DMS 273 (cell line): Measurements from ENCODE around the gene CTRL.

Experiments
- DNase-seq: peaks from one replicate; lab custom pipeline; 2025; ENCODE audit not compliant: unreplicated experiment; lab: John Stamatoyannopoulos, UW

Gene CTRL

DNA sequence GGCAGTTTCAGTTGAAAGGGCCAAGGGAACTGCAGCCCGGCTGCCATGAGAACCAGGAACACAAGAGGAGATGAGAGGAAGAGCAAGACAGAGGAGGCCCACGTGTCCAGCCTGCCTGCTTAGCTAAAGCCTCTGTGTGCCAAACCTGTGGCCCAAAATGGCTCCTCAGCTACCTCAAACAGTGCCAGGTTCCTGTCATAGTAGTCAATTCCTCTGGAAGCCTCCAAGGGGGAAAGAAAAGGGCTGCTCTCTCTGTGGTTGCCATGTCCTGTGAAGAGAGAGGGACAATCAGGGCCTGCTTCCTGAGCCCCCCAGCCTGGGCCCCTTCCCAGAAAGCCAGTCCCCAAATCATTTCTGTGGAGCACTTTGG, 31.6 kb upstream of the CTRL start:
- DNase-seq = no peak

DNA sequence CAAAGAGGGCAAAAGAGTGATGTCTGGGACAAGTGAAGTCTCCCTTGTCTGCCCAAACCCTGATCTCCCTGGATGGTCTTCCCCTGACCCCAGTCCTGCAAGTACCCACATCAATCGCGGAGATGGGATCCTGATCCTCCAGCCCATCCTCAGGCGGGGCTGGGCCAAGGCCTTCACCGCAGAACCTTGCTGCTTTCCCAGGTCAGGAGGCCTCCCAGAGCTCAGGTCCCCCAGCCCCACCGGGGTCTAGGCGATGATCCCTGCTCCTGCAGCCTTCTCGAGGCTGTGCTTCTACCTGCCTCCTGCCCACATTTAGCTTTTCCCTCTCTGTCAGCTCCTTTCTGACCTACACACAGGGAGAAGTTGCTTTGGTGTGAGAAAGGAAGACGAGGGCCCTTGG, 30.5 kb upstream of the CTRL start:
- no peak for DNase-seq

DNA sequence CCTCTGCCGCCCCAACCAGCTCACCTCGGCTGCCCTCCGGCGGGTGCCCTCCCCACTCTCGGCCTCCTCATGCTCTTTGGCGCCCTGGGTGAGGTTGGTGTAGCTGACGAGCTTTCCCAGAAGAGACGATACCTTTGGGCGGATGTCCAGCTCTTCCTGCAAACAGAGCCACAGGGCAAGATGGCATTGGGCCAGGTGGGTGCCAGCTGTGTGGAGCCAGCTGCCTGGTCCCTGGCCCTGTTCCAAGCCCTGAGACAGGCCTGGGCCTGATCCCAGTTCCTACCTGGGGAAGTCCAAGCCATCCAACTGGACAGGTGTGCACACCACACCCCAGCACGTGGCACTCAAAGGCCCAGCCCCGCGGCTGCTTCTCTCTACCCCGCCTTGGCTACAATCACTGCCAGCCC, 29.9 kb upstream of the CTRL start:
- DNase-seq = peak; percentile 86

DNA sequence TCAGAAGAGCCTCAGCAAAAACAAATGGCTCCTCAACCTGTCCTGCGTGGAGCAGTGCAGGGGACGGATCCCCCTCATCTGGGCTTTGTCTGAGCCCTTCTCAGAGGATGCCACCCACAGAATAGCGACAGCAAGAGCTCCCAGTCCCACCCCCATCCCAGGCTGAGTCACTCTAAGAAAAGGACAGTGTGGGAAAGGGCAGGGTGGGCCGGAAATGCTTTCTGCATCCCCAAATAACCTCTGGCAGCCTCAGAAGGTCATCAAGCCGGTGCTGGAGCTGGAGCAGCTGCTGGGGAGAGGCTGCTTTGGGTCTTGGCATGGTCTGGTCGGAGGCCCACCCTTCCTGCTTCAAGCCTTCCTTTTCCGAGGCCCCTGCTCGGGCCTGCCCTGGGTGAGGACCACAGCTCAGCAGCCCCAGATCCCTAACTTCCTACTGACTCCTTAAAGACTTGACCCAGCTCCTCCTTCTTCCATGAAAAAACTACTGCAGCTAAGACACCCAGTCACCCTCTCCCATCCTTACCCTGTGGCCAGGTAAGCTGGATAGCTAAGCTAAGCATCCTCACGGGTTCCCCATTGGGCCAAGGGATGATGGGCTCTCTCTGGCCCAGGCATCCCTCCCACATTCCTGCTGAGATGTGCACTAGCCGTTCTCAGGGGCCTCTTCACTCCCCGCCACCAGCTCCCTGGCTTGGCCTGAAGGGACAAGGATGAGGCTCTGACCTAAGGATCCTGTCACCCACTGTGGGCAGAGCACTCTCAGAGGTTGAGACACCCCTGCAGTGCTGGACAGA, 28.1 kb upstream of the CTRL start:
- no peak for DNase-seq

DNA sequence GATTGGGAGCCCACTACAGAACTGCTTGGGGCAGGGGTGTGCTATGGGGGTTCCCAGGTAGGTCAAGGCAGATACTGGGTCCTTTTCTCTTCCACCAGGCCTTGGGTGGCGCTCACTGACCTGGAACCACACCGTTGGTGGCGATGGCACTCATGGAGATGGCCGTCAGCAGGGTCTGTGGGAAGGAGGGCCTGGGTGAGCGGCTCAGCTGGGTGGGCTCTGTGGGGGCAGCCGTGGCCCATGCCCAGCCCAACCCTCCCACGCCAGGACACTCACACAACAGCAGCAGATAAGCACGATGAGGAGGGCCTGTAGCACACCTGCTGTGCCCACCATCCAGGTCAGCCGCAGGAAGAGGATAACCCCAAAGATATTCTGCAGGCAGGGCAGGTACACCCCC, 26.0 kb upstream of the CTRL start:
- DNase-seq = no peak

DNA sequence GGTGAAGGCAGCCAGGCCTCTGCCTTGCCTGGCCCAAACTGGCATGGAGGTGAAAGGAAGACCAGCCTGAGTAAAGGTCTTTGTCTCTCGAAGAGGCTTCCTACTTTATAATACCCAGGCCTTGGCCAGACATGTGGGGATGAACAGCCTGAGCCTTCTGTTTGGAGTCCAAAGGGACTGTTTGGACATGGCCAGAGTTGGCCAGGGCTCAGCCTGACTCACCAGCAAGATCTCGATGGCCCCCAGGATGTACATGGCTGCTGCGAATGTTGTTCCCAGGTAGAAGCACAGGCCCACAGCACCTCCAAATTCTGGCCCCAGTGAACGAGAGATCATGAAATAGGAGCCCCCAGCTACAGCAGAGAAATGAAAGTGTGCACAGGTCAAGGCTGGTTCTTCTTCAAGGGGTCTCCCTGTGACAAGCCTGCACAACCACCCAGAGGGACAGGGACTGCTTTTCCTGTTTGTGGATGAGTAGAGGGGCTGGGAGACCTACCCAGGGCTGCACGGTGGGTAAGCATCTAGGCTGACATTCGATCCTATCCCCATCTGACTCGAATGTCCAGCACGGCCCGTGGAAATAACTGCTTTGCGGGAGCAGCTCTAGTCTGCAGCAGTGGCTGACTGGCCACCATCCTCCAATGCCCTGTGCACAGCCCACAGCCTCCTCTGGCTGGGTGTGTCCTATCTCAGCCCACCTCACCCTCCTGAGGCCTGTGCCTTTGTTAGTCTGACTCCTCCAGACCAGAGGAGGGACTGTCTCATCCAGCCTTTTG, 22.9 kb upstream of the CTRL start:
- no peak for DNase-seq

DNA sequence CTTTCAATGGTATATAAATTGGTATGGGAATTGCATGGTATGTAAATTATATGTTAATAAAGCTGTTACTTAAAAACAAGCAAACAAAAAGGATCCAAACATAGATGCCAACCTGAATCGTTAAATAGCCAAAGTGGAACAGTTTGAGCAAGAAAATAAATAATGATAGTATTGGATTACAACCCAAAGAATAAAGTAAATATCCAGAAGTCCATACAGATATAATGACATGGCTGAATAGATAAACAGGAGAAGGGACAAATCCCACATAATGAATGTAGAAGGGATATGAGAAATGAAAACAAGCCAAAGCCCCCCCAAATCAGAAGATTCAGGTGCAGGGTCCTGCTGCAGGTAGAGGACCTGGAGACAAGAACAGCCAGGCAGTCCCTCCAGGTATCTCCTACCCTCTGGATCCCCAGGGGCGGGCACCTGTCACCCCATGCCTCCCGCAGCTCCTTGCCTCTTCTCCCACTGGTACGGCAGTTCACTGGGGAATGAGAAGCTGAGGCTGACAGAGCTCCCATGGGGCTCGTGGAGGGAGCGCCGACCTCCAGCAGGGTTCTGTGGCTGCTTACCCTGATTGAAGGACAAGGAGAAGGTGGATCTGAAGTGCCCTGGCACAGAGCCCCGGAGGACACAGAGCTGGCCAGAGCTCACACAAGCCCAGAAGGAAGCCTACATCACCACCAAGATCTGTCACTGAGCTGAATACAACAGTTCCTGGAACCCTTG, 22.1 kb upstream of the CTRL start:
- DNase-seq = no peak

DNA sequence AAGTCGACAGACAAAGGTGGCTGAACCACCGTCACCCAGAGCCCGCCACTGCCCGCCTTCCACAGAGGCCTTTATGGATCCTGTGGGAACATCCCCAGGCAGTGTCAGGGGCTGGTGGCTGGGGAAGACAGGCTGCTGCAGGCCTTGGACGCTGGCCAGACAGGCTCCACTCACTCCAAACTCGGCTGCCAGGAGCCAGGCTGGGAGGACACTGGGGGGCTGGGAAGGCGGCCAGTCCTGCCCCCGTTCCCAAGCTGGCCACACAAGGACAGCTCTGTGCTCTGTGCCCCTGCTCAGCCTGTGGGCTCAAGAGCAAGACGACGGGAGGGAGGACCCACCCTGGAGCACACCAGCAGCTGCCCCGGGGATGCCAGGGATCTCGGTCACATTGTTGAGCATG, 19.8 kb upstream of the CTRL start:
- peak; percentile 49 for DNase-seq

DNA sequence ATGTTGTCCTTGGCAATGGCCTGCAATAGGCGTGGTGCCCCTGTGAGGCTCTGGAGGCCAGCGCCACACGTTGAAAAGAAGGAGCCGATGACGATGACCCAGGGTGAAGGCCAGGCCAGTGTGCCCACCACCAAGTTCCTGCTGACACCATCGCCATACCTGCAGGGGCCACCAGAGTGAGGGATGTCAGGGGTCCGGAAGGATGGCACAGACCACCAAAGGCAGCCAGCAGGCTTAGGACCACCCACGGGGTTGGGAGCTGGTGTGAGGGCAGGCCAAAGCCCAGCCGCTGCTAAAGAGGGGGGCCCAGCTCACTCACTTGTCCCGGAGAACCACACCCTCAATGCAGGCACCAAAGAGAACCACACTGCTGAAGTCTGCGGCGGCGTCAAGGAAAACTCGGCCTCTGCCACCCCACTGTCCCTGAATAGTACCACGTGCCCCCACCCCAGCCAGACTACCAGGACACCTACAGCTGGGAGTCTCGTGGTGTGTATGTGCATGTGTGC, 18.7 kb upstream of the CTRL start:
- DNase-seq = no peak

DNA sequence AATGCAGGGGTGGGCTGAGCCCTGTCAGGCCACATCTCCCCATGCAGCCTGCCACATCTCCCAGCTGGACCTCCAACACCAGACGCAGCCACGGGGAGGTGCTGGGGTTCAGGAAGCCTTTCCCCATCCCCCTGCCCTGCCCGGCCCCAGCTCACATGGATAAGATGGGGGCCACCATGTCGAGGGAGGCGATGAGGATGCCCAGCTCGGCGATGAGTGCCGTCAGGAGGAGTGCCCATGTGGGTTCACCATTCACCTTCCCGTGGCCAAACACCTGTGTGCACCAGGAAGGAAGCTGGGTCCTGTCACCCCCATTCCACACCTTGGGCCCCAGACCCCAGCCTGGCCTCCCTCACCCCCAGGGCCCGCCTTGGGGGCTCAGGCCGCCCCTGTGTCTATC, 18.0 kb upstream of the CTRL start:
- DNase-seq = no peak

DNA sequence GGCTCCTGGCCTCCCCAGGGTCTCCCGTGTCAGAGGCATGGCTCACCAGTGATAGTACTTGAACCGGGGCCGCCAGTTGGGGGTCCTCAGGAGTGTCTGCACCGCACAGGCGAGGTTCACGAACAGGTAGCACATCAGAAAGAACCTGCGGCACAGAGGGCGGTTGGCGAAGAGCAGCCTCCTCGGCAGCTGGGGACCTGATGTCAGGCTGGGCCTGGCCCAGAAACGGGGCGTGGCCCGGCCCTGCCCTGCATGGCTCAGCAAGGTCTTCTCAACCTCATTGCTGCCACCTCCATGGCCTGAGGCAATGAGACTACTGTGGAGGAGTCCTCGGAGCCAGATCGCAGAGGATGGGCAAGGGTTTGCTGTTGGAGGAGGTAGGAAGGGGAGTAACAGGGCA, 16.4 kb upstream of the CTRL start:
- no peak for DNase-seq

DNA sequence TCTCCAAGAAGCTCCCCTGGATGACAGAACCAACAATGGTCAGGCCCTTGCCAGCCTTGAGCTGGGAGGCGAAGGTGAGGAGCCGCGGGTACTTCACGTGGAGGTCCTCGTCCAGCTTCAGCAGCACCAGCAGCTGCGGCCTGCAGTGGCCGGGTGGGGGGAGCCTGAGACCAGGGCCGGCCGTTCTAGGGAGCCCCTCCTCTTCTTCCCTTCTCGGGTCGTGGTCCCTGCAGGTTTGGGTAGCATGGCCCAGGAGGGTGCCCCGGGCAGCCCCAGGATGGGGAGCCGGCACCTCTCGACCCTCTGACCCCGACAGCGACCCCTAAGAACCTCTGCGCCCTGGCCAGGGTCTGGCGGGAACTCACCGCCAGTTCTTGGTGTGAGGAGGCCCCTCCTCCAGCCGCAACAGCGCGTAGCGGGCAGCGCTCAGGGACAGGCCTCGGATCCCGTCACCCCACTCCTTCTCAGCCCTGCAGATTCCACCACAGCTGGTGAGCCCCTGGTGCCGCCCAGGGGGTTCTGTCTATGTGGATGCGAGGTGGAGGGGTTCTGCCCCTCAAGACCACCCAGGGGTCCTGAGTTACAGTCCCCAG, 15.4 kb upstream of the CTRL start:
- DNase-seq = no peak

DNA sequence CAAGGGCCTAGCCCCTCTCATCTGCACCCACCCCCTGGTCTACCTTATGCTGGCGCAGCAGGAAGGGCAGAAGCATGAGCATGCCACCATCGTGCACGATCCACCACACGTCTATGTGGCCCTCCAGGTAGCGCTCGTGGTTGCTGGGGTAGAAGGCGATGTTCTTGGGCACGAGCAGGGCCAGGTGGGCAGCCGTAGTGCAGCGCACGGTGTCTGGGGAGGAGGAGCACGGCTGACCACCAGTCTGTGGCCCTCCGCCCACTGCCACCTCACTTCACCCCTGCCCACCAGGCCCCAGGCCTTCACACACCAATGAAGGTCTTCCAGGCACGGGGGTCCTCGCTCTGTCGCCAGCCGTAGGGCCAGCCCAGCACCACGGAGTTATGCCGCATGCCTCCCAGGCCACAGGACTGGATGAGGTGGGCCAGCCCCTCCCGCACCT, 14.5 kb upstream of the CTRL start:
- DNase-seq = no peak

DNA sequence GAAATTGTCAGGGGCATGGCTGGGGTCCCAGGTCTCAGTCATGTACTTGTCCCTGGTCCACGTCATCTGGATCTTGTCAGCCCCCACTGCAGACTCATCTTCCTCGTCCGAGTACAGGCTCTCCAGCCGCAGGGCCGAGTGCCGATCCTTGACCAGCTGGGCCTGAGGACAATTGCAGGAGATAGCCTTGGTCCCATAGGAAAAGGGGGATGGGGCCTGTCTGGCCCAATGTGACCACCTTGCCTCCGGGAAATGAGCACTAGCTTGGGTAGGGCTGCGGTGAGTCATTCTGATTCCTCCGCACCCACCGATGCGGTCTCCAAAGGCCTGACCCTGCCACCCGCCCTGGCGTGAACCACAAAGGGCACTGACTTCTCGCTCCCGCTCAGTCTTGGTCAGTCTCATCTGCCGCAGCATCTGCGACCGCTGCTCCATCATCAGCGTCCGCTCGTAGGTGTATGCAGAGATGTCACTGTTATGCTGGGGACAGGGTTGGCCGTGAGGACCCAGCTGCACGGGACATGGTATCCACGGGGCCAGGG, 13.8 kb upstream of the CTRL start:
- DNase-seq = no peak

DNA sequence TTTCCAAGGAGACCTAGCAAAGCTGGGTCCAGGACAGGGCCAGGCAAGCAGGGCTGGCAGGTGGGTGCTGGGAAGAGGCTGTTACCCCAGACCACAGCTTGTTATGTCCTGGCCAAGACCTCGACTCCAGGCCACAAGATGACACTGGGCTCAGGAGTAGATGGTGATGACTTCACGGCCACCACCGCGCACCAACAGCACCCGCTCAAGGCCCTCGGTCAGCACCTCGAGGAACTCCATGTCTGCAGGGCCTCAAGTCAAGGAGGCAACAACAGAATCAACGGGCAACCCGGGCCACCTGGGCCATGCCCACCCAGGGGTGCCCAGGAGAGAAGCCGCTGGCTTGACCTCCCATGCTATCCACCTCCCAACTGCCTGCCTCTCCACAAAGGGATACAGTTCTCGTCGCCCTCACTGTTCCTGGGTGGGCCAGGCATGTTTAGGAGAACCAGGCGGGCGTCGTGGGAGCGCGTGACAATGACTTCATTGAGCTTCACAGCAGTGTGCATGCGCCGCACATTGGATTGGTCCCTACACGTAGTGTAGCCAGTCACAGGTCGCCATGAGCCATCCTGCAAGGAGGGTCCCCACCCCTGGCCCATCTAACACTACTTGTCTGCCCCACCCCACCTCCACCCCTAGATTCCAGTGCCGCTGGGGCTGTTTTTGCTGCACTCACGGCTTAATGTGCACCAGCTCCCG, 13.2 kb upstream of the CTRL start:
- DNase-seq = no peak

DNA sequence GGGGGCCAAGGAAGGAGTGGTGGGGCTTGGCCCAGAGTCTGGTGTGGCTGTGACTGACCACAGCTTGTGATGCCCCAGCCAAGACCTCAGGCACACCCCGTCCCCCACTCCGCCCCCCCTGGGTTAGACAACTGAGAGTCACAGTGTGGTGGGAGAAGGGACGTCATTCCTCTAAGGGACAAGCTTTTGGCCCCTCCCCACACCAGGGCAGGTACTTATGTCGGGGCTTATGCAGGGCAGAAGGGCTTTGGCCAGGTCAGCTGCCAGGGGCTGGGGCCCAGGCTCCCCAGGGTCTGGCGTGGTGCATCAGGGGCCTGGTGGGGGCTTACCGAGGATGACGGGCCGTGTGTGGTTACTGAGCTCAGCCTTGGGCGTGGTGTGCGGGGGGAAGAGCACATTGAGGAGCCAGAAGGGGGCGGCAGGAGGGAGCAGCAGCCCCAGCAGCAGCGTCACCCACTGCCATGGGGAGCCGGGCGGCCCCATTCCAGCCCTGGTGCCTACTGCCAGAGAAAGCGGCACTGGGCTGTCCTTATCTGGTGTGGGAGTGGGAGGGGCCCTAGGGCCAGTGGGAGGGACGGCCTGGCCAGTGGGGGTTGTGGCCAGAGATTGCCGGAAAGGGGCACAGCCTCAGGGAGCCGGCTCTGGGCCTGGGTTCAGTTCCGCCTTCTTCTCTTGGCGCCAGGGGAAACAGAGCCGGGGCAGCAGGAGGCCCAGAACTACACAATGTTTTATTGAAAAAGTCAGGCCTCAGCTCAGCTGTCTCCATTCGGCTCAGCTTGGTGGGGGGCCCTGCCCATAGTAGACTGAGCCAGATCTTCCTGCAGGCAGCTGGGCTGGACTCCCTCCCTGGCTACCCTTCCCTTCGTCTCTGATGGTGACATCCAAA, 12.2 kb upstream of the CTRL start, which contains the start of gene LCAT:
Gene LCAT (minus strand): TSS at position 502 of the 886 bp plus-strand sequence. CDS start 19 bp downstream, at position 483.
- peak; percentile 46 for DNase-seq

DNA sequence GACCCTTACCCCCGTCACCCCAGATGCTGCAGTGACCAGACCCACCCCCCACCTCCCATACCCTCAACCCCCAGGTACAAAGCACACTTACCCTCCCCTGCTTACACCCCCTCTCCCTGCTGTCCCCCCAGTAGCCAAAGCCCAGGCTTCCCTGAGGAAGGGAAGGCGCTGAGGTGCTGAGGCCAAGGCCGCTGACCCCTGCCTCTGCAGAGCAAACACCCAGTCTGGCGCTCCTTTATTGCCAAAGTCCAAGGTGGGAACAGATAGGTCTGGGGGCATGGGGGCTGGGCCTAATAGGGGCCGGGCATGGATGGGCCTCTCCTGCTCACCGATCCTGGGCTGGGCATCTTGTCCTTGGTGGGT, 11.6 kb upstream of the CTRL start:
- no peak for DNase-seq

DNA sequence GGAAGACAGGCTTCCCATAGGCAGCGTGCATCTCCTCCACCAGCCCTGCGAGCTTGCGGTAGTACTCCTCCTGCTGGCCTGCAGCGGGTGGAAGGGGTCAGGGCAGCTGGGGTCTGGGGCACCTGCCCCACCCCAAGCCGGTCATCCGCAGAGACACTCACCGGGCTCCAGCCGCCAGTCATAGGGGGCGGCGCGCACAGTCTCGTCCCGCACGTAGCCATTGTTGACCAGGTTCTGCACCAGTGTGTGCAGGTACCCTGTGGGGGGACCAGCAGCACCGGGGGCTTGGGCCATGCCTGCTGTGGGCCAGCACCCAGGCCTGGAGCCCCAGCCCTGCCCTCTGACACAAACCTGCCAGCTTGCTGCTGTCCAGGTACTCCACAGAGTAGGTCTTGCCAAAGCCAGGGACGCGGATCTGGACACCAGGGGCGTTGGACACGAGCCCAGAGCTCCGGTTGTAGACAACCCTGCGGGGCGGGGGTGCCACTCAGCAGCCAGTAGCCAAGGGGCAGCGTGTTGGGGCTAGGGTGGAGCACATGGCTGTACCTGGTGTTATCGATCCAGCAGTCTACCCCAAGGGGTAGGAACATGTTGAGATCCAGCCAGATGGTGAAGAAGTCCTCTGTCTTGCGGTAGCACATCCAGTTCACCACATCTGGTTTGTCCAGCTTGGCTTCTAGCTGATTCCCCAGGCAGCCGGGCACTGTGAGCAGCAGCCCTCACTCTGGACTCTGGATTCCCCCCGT, 11.0 kb upstream of the CTRL start:
- DNase-seq = no peak

DNA sequence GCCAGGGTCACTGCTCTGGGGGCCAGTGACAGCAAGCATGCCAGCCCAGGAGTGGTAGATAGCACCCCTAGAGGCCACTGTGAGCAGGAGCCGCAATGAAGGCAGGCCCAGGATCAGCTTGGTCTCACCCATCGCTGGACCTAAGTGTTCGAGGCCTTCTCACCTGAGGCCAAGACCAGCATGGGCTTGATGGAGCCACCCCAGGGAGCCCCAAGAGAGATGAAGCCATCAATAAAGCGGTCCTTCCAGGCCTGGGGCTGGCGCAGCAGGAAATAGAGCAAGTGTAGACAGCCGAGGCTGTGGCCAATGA, 10.5 kb upstream of the CTRL start:
- DNase-seq = peak; percentile 68
